SJCRH30 (cell line): ENCODE measurements around the gene CADPS2. TPM values are rescaled to one million over a fixed set of nuclear protein-coding genes. Genes with fewer than 3 reads are reported as not detected.
A peak's percentile ranks its signal among the peaks of the same experiment; 100 is the strongest.

Experiments
- DNase-seq, 2 experiments: peaks; one replicate each; pipeline ENCODE4 v3.0.0-alpha.2; 2015 to 2020
- H3K27ac ChIP-seq: fragments of 250-450 bp; sonication (Bioruptor Pico); 2 replicates; pipeline ENCODE4 v1.5.1; 2020; ENCODE audit warnings: mild to moderate bottlenecking, moderate library complexity
- H3K27me3 ChIP-seq: fragments of 250-450 bp; sonication (Bioruptor Pico); 2 replicates; pipeline ENCODE4 v1.5.1; 2020; ENCODE audit warnings: mild to moderate bottlenecking, moderate library complexity
- H3K36me3 ChIP-seq: fragments of 250-450 bp; sonication (Bioruptor Pico); 2 replicates; pipeline ENCODE4 v1.5.1; 2020; ENCODE audit warnings: mild to moderate bottlenecking, moderate library complexity
- H3K4me1 ChIP-seq: fragments of 250-450 bp; sonication (Bioruptor Pico); 2 replicates; pipeline ENCODE4 v1.5.1; 2020; ENCODE audit warnings: mild to moderate bottlenecking, moderate library complexity
- H3K4me3 ChIP-seq: fragments of 250-450 bp; sonication (Bioruptor Pico); 2 replicates; pipeline ENCODE4 v1.5.1; 2020; ENCODE audit warnings: mild to moderate bottlenecking, moderate library complexity
- H3K9me3 ChIP-seq: fragments of 250-450 bp; sonication (Bioruptor Pico); replicated peaks from 2 replicates; pipeline ENCODE4 v1.5.1; 2020; ENCODE audit warnings: mild to moderate bottlenecking, moderate library complexity
- total RNA-seq: library from RNA; depleted of rRNA; stranded (reverse); fragments of >200 nt; shearing (Covaris generic); gene quantifications from 2 replicates; pipeline ENCODE4 v1.2.3, GENCODE V29; 2014

Gene CADPS2
- total RNA-seq, 1 experiment from 2014 or later, result not detected

DNA sequence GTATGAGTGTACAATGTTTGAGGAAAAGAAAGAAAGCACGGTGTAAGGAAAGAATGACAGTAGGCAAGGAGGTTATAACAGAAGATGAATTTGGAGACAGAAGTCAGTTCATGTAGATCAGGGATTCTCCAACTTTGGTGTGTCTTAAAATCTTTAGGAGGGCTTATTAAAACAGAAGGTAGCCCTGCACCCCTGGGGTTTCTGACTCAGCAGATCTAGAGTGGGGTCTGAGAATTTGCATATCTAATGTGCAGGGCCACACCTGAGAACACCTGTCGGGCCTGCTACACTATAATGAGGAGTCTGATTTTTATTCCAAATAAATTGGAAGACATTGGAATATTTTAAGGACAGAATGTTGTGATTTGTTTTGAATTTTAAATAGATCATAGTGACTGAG is 307.9 kb downstream of the CADPS2 start:
- DNase-seq, result no peak
- Histone ChIP-seq H3K9me3 (no peaks in the 10 kb centered on the region), H3K36me3 (no peaks in the 10 kb centered on the region), H3K27me3 (peaks cover 3% of the 10 kb centered on the region; the same call in 1 of the 2 replicates), H3K4me1 (no peaks in the 10 kb centered on the region), H3K27ac (no peak overlapping the region), H3K4me3 (no peak overlapping the region)

DNA sequence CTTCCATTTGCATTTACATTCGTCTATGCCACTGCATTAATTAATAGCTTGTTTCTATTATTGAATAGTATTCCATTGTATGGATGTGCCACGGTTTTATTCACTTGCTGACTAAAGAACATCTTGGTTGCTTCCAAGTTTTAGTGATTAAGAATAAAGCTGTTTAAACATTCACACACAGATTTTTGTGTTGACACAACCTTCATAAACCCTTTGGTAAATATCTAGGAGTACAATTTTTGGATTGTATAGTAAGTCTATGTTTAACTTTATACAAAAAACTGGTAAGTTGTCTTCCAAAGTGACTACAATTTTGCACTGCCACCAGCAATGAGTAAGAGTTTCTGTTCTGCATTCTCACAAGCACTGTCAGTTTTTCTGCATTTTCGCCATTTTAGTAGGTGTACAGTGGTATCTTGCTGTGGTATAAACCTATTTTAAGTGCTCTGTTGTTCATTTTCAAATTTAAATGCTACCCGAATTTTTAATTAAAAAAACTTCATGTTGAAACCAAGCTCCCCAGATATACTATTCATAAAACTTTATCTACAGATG is 308.7 kb downstream of the CADPS2 start:
- H3K4me1 ChIP-seq, result no peaks in the 10 kb centered on the region
- no peaks in the 10 kb centered on the region for H3K9me3 ChIP-seq
- H3K36me3 ChIP-seq, result no peaks in the 10 kb centered on the region
- H3K27ac ChIP-seq, result no peak overlapping the region
- DNase-seq, result no peak
- H3K27me3 ChIP-seq, result peaks cover 3% of the 10 kb centered on the region; the same call in 1 of the 2 replicates
- no peak overlapping the region for H3K4me3 ChIP-seq

DNA sequence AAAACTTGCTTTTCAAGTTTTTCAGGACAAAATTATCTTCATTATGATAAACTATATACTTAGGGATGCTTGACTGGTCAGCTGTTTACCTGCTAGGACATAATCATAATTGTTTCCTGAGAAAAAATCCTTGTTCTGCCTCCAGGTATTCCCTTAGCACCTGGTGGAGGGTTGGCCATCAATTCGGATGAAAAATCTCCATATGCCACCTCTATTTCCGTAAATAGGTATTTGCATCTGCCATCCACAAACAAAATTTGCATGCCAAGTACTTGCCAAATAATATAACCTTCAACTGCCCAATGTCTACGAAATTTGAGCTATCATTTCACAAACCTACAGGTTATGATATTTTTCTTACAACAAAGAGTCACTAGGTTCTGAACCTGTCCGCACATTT is 313.6 kb downstream of the CADPS2 start:
- no peaks in the 10 kb centered on the region for H3K36me3 ChIP-seq
- no peaks in the 10 kb centered on the region for H3K27me3 ChIP-seq
- H3K4me3 ChIP-seq, result no peak overlapping the region
- H3K27ac ChIP-seq, result no peak overlapping the region
- no peaks in the 10 kb centered on the region for H3K9me3 ChIP-seq
- DNase-seq, result no peak
- no peaks in the 10 kb centered on the region for H3K4me1 ChIP-seq

DNA sequence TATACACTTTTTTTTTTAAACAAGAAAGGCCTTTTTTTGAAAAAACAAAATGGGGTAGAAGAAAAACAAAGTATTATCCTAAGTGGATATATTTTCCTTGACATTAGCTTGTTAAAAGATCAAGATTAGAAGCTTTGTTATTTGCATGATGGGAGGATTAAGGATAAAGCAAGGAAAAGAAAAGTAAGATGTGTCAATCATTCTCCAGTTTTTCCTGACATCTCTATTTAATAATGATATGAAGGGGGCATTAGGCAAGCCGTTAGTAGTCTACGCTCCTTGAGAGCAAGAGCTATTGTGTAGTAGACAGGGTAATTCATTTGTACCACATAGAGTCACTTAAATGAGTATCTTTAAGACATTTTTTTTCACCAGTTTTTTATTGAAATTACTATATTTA is 324.9 kb downstream of the CADPS2 start:
- Histone ChIP-seq H3K9me3 (no peaks in the 10 kb centered on the region), H3K4me3 (no peak overlapping the region), H3K4me1 (no peaks in the 10 kb centered on the region), H3K36me3 (no peaks in the 10 kb centered on the region), H3K27ac (no peak overlapping the region), H3K27me3 (peaks cover 4% of the 10 kb centered on the region; the same call in 1 of the 2 replicates)
- DNase-seq, result no peak

DNA sequence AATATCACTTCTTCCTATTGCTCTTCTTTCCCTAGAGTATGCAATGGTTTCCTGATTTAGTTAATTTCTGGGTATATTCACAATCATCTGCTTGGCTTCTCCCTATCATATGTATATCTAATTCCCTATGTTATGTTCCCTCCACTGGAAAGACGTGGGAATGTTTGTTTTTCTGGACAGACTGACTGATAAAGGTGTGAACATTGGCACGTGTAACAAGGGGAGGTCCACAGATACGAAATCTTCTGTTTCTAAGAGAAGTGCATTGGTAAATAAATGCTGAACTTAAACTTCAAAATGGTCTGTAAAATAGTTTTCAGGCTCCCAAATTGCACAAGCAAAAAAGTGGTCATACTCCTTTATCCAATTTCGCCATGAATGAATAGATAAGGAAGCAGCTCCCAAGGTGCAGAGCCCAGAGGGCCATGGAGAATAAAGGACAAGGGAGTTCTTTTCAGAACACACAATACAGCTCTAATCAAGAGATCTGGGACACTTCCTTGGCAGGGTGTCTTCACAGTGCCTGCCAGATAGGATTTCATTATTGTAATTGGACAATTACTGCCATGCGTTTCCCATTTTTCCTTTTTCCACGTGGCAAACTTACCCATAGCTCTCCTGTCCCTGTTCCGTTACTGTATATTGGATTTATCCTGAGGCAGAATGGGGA is 329.3 kb downstream of the CADPS2 start:
- DNase-seq, result no peak
- Histone ChIP-seq H3K4me3 (no peak overlapping the region), H3K9me3 (no peaks in the 10 kb centered on the region), H3K27ac (no peak overlapping the region), H3K27me3 (no peaks in the 10 kb centered on the region), H3K4me1 (no peaks in the 10 kb centered on the region), H3K36me3 (no peaks in the 10 kb centered on the region)

DNA sequence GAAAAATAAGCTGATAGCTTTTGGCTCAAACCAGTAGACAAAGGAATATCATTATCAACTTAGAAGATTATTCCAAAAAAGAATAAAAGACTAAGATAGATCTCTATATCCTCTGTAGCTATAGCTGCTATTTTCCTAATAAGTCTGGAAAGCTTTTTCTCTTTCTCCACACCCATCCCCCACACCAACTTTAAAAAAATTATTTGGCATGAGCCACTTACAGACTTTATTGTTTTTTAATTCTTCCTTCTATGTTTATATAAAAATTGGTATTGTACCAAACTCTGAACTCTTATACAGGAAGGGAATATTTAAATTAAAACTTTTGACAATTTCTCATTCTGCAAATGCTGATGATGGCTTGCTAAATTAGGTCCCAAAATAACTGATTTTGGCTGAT is 330.0 kb downstream of the CADPS2 start:
- no peak overlapping the region for H3K4me3 ChIP-seq
- H3K27ac ChIP-seq, result no peak overlapping the region
- no peaks in the 10 kb centered on the region for H3K4me1 ChIP-seq
- H3K36me3 ChIP-seq, result no peaks in the 10 kb centered on the region
- no peaks in the 10 kb centered on the region for H3K27me3 ChIP-seq
- no peaks in the 10 kb centered on the region for H3K9me3 ChIP-seq
- no peak for DNase-seq

DNA sequence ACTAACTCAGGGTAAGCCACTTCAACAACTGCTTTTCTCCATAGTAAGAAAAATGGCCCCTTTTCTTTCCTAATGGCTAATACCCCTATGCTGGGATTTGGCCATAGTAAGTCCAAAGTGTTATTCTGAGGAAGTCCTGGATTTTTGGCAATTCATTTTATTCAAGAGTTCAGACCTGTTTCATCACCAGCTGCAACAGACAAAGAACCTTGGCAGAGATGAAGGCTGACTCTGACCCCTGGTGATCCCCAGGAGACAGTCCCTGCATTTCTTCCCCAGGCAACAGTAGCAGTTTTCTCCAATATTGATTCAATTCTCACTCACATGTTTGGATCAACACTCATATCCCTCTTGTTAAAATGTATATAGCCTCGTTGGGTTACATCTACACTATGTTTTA is 332.5 kb downstream of the CADPS2 start:
- H3K9me3 ChIP-seq, result no peaks in the 10 kb centered on the region
- H3K27me3 ChIP-seq, result no peaks in the 10 kb centered on the region
- no peaks in the 10 kb centered on the region for H3K36me3 ChIP-seq
- no peaks in the 10 kb centered on the region for H3K4me1 ChIP-seq
- H3K4me3 ChIP-seq, result no peak overlapping the region
- DNase-seq, result no peak
- H3K27ac ChIP-seq, result no peak overlapping the region

DNA sequence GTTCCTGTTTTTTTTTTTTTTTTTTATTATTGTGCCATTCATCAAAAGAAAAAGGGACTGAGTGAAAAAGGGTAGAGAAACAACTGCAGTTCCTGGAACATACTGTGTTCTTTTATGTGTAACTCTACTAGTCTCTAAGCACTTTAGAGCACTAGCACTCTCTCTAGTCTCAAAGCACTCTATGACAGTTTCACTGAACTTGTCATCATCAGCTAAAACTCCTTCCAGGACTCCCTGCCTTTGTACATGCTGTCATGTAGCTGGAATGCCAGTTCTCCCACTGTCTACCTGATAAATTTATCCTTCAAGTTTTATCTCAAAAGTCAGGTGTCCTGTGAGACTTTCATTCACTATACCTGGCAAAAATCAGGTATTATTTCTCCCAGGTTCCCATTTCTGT is 333.5 kb downstream of the CADPS2 start:
- H3K27ac ChIP-seq, result no peak overlapping the region
- H3K36me3 ChIP-seq, result no peaks in the 10 kb centered on the region
- H3K27me3 ChIP-seq, result no peaks in the 10 kb centered on the region
- no peak for DNase-seq
- H3K9me3 ChIP-seq, result no peaks in the 10 kb centered on the region
- H3K4me1 ChIP-seq, result no peaks in the 10 kb centered on the region
- no peak overlapping the region for H3K4me3 ChIP-seq

DNA sequence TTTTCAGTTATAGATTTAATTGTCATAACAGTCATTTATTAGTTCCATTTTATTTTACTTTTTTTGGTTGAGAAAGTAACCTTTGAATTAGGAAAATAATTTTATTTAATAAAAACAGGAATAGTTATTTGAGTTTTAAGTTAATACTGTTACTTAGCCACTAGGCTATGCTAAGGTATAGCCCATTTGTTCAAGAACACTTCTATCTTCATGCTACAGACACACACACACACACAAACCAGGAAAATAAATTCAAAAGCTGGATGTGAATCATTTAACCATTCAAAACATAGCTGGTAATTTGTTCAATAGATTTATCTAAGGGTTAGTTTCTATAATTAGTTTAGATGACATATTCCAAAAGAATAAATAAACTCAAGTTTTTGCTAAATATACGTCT is 335.7 kb downstream of the CADPS2 start:
- no peak for DNase-seq
- Histone ChIP-seq H3K4me1 (no peaks in the 10 kb centered on the region), H3K27me3 (0 out of 2 replicates have a peak, but pooled peaks cover 2% of the 10 kb centered on the region)

DNA sequence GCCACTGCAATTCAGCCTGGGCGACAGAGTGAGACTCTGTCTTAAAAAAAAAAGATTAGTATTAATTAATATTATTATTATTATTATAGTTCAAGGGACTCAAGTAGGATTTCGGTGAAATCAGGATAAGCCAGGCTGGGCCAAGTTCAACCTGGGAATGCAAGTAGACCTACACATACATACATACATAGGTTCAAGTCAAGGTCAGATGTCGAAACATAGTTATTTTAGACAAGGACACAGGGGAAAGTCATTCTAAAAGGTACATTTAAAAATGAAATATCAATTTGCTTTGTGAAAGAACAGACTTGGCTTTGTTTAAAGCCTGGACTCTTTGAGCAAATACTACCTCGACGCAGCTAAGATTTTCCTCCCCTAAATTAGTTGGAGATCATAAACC is 336.7 kb downstream of the CADPS2 start:
- Histone ChIP-seq H3K27me3 (0 out of 2 replicates have a peak, but pooled peaks cover 2% of the 10 kb centered on the region), H3K4me3 (no peak overlapping the region), H3K27ac (no peak overlapping the region), H3K4me1 (no peaks in the 10 kb centered on the region), H3K9me3 (no peaks in the 10 kb centered on the region), H3K36me3 (no peaks in the 10 kb centered on the region)
- no peak for DNase-seq

More for the DNA sequence above, 335.7 kb downstream of the CADPS2 start:
- Histone ChIP-seq H3K9me3 (no peaks in the 10 kb centered on the region), H3K36me3 (no peaks in the 10 kb centered on the region), H3K27ac (no peak overlapping the region), H3K4me3 (no peak overlapping the region)

DNA sequence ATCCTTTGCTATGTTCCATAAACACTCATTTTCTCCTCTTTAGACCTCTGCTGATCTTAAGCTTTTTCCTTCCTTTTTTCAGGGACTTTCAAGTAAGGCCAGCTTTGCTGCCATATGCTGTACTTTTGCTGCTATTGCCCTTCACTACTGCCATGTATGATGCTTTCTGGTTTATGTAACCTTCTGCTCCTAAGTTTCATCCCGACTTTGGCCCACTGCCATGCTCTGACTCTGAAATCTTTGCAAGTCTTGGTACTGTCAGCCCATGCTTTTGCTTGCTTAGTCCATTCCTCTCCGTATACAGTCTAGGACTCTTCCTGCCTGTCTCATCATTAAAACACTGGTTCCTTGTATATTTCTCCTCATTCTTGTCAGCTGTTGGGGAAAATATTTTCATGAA is 339.8 kb downstream of the CADPS2 start:
- Histone ChIP-seq H3K4me1 (no peaks in the 10 kb centered on the region), H3K27ac (no peak overlapping the region), H3K36me3 (no peaks in the 10 kb centered on the region), H3K27me3 (0 out of 2 replicates have a peak, but pooled peaks cover 2% of the 10 kb centered on the region), H3K4me3 (no peak overlapping the region), H3K9me3 (no peaks in the 10 kb centered on the region)
- peak in 1 of 2 experiments; percentile 6 for DNase-seq

DNA sequence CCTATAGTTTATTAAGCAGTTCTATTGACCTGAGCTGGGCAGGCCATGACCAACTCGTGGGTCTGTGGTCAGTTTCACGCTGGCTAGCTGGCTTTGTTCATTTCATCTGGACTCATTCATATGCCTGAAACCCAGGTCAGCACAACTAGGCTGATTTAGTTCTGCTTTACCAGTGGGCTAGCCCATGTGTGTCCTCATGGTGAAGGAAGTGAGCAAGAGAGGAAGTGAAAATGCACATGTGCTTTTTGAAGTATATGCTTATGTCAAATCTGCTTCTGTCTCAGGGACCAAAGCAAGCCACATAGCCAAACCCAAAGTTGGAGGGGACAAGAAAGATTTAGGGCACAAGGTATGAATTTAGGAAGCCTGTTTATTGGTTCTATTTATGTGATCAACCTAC is 341.8 kb downstream of the CADPS2 start:
- Histone ChIP-seq H3K9me3 (no peaks in the 10 kb centered on the region), H3K27me3 (0 out of 2 replicates have a peak, but pooled peaks cover 2% of the 10 kb centered on the region), H3K27ac (no peak overlapping the region), H3K4me1 (no peaks in the 10 kb centered on the region), H3K36me3 (no peaks in the 10 kb centered on the region), H3K4me3 (no peak overlapping the region)
- no peak for DNase-seq

DNA sequence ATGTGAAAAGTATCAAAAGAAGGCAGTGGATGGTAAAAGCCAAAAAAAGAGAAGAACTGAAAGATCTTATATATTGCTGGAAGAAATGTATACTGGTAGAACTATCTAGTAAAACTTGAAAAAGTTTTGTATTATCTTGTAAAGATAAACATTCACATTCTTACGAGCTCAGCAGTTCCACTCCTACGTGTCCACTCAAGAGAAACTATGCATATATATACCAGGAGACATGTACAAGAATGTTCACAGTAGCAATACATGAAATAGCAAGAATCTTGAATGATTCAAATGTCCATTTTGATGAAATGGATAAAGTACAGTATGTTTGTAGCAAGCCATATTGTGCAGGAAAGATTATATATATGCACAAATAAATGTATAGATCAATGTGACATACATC is 342.4 kb downstream of the CADPS2 start:
- Histone ChIP-seq H3K4me3 (no peak overlapping the region), H3K36me3 (no peaks in the 10 kb centered on the region), H3K4me1 (no peaks in the 10 kb centered on the region), H3K27me3 (0 out of 2 replicates have a peak, but pooled peaks cover 2% of the 10 kb centered on the region), H3K27ac (no peak overlapping the region), H3K9me3 (no peaks in the 10 kb centered on the region)
- no peak for DNase-seq

DNA sequence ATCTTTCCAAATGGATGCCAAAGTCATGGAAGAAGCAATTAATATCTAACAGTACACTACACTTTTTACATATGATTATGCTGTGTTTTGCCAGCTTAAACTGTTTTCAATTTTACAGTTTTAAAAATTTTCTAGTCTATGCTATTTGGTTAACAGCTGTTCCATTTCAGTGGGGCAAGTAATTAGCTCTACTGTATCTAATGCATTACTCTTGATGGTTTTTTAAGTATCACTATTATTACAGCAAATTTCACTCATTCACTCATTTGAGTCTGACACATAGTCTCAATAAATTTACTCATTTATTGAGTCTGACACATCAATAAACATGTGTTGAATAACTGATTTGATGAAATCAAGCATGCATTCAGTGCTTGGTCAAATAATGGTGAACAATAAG is 343.1 kb downstream of the CADPS2 start:
- no peaks in the 10 kb centered on the region for H3K9me3 ChIP-seq
- no peaks in the 10 kb centered on the region for H3K36me3 ChIP-seq
- no peaks in the 10 kb centered on the region for H3K4me1 ChIP-seq
- DNase-seq, result no peak
- no peak overlapping the region for H3K27ac ChIP-seq
- H3K4me3 ChIP-seq, result no peak overlapping the region
- H3K27me3 ChIP-seq, result 0 out of 2 replicates have a peak, but pooled peaks cover 2% of the 10 kb centered on the region

DNA sequence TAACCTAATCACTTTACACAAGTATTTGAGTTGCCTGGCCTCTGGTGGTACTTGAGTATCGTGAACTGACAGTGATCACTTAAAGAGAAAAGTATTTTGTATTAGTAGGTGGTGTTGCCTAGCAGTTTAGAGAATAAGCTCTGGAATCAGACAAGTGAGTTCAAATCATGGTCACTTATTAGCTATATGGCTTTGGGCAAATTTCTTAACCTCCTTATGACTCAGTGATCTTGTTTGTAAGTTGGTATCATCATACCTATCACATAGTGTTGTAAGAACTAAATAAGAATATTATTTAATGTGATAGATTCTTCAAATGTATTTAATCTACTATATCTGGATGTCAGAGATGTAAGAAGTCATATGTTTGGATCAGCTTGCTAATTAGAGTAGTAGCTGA is 351.2 kb downstream of the CADPS2 start:
- no peaks in the 10 kb centered on the region for H3K9me3 ChIP-seq
- H3K36me3 ChIP-seq, result no peaks in the 10 kb centered on the region
- H3K4me1 ChIP-seq, result no peaks in the 10 kb centered on the region
- H3K4me3 ChIP-seq, result no peak overlapping the region
- no peaks in the 10 kb centered on the region; the same call in 1 of the 2 replicates for H3K27me3 ChIP-seq
- no peak overlapping the region for H3K27ac ChIP-seq
- DNase-seq, result no peak
